Colonic mucosa (tissue), 4 donors: Measurements from ENCODE around the gene GALNT9. TPM values are rescaled to one million over a fixed set of nuclear protein-coding genes. Genes with fewer than 3 reads are reported as not detected.

Source experiments
- DNase-seq: peaks from one replicate; pipeline ENCODE4 v3.0.0-alpha.2; 2020
- H3K27ac ChIP-seq: fragments of 200-600 bp; one replicate; pipeline ENCODE4 v1.8.0; 2021
- H3K27me3 ChIP-seq: fragments of 200-600 bp; one replicate; pipeline ENCODE4 v1.8.0; 2021
- H3K36me3 ChIP-seq: fragments of 200-600 bp; one replicate; pipeline ENCODE4 v1.8.0; 2021
- H3K4me1 ChIP-seq: fragments of 200-600 bp; one replicate; pipeline ENCODE4 v1.8.0; 2021; ENCODE audit warnings: mild to moderate bottlenecking
- H3K4me3 ChIP-seq: fragments of 200-600 bp; one replicate; pipeline ENCODE4 v1.8.0; 2021
- H3K9ac ChIP-seq, 2 donors: one replicate each; pipeline ENCODE4 v1.7.0; 2013; ENCODE audit warnings: control low read depth in 2 of 2, low read depth in 2 of 2, low read length in 2 of 2
- H3K9me3 ChIP-seq: fragments of 200-600 bp; one replicate; pipeline ENCODE4 v1.8.0; 2021
- intact Hi-C: fragments of 100-400 bp; cut with DNase I; formaldehyde crosslinking; loops from one replicate; pipeline ENCODE4 v1.14.1; 2022
- total RNA-seq, 2 donors: library from RNA; stranded (reverse); fragmentation: NEBNext Ultra II Directional in 1 of 2; extraction: Animal tissue kit (Norgen Biotek cat#: 25700) in 1 of 2; gene quantifications; one replicate each; pipeline ENCODE4 v1.2.1, GENCODE V29; 2021
- TF ChIP-seq, protein P1 (sequence below): fragments of 200-600 bp; IDR thresholded peaks from one replicate; pipeline ENCODE4 v1.8.0; 2022; ENCODE audit warnings: antibody characterized with exemption, mild to moderate bottlenecking
- donor health status: healthy.
- donor health status: DM: no; HTN: no; CAD: no.
- donor health status: DM: no; HTN: no; CAD: no.

The GALNT9 gene
- total RNA-seq, 2 donors from 2014 or later: 0.45 TPM; not detected in 1

DNA sequence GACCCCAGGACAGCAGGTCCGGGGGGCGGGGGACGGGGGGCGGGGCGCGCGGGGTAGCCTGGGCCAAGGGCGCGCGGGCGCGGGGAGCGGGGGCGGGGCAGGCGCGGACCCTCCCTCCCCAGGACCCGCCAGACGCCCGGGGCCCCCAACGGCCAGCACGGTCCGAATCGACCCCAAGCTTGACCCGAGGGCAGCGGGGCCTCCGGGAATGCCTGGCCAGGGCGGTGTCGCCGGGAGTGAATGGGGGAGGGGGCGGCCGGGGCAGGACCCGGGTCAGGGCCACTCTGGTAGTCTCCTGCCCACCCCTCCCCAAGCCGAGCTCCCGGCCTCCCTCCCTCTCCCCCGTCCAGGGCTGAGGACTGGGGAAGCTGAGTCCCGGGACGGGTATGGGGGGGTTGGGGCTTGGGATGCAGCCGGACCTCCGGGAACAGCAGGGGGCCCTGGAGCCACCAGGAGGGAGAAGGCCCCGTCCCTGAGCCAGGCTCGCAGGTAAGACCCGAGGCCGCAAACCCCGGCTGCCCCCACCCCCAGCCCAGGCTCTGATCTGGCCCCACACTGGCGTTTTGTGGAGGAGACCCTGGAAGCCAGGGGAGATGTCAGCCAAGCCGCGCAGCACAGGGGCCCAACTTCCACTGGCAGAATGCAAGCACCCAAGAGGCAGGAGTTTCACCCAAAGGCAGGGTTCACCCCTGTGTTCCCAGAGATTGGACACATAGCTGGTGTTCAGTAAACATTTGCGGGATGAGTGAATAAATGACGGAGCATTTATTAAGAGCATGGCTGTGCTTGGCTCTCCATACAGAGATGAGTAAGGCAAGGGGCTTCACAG, 545 bp upstream of the GALNT9 start:
- Histone ChIP-seq H3K4me3 (no peak overlapping the region), H3K4me1 (no peaks in the 10 kb centered on the region), H3K27ac (no peak overlapping the region), H3K36me3 (no peaks in the 10 kb centered on the region), H3K9me3 (no peaks in the 10 kb centered on the region), H3K27me3 (peaks cover 24% of the 10 kb centered on the region), H3K9ac (no peak overlapping the region)
- intact Hi-C loops: no loop called here
- TF ChIP-seq, protein P1, sequence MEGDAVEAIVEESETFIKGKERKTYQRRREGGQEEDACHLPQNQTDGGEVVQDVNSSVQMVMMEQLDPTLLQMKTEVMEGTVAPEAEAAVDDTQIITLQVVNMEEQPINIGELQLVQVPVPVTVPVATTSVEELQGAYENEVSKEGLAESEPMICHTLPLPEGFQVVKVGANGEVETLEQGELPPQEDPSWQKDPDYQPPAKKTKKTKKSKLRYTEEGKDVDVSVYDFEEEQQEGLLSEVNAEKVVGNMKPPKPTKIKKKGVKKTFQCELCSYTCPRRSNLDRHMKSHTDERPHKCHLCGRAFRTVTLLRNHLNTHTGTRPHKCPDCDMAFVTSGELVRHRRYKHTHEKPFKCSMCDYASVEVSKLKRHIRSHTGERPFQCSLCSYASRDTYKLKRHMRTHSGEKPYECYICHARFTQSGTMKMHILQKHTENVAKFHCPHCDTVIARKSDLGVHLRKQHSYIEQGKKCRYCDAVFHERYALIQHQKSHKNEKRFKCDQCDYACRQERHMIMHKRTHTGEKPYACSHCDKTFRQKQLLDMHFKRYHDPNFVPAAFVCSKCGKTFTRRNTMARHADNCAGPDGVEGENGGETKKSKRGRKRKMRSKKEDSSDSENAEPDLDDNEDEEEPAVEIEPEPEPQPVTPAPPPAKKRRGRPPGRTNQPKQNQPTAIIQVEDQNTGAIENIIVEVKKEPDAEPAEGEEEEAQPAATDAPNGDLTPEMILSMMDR: no peak
- no peak for DNase-seq

DNA sequence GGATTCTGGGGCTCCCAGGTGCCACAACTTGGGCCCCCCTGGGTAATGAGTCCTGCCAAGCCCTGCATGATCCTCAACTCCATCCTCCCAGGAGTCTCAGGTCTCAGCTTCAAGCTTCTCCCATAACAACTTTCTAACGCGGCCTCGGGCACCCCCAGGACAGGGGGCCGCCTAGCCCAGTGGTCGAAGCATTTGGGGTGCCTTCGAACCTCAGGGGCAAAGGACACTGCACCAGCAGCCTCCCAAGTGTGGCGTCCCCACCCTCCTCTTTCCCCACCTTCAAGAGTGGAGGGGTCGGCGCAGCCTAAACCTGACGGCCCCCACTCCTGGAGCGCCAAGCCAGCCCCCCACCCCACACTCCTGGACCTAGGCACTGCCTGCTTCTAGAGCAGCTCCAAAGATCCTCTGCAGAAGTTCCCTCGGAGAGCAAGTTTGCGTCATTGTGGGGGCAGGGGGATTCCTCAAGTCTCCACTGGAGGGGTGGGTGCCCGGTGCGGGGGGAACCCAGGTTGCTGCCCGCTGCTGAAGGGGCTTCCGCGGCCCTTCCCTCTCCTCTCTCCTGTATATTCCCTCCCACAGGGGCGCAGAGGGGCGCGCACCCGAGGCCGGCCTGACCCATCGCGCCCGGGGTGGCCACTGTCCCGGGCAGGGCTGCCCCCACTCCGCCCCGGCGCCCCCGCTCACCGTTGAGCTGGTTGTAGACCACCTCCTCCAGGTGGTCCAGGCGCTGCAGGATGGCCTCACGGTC, 933 bp downstream of the GALNT9 start:
- Histone ChIP-seq H3K9ac (no peak overlapping the region), H3K9me3 (no peaks in the 10 kb centered on the region), H3K27me3 (peaks cover 31% of the 10 kb centered on the region), H3K4me3 (no peak overlapping the region), H3K4me1 (no peaks in the 10 kb centered on the region), H3K36me3 (no peaks in the 10 kb centered on the region), H3K27ac (no peak overlapping the region)
- TF ChIP-seq, protein P1: no peak
- intact Hi-C loops: no loop called here
- no peak for DNase-seq

DNA sequence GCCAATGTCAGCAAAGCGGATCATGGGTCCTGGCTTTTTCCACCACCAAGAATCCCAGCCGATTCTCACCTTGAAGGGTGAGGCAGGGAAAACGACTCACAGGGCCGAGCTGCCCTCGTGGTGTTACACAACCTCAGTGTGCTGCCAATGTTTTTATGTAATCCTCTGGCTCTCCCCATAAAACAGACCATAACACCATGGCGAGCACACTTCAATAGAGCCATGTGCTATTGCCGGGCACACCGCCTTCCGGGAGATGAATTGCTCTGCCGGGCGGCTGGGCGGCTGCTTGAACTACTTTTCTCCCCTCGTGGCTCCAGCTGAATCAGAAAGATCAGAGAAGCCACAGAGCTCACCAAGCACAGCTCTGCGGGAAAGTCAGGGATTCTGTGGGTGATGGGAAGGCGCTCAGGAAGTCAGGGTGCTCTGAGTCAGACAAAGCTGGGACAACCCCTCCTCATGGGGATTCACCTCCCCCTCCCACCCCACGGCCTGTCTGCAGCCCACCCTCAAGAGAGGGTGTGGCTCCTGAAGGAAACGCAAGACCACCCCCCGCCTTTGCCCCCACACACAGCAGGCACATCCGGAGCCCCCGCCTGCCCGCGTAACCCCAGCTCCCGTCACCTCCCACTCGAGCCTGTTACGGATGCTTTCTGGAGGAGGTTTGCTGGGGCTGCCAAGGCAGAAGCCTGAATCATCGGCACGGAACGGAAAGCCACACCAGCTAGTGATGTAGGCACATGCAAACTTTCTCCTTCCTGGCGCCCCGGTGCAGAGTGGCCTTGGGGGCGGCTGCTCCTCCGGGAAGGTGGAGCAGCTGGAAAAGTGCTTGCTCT, 1.8 kb downstream of the GALNT9 start:
- Histone ChIP-seq H3K27ac (no peak overlapping the region), H3K27me3 (peaks cover 31% of the 10 kb centered on the region), H3K4me1 (no peaks in the 10 kb centered on the region), H3K36me3 (no peaks in the 10 kb centered on the region), H3K9ac (no peak overlapping the region), H3K4me3 (no peak overlapping the region), H3K9me3 (no peaks in the 10 kb centered on the region)
- intact Hi-C loops: no loop called here
- TF ChIP-seq, protein P1: no peak
- DNase-seq: peak; percentile 40

DNA sequence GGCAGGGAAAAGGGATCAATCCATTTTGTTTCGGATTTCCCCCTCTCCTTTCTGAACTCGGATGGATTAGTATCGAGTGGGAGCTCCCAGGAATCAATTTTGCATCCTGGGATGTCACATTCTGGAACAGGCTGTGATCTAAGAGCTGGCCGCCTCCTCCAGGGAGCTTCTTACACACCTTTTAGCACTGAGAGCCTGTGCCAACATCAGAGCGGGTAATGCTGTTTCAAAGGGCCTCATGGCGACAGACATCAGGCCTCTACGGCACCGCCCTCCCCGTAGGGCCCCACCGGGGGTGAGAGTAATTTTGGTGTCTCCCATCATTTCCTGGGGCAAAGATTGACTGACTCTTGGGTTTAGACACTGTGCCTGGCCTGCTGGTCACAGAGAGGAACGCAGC, 2.7 kb downstream of the GALNT9 start:
- H3K9me3 ChIP-seq: no peaks in the 10 kb centered on the region
- H3K4me3 ChIP-seq: no peak overlapping the region
- no peaks in the 10 kb centered on the region for H3K36me3 ChIP-seq
- H3K27ac ChIP-seq: no peak overlapping the region
- no peaks in the 10 kb centered on the region for H3K4me1 ChIP-seq
- peaks cover 28% of the 10 kb centered on the region for H3K27me3 ChIP-seq
- no peak overlapping the region for H3K9ac ChIP-seq
- TF ChIP-seq, protein P1: no peak
- DNase-seq: no peak
- intact Hi-C loops: no loop called here

DNA sequence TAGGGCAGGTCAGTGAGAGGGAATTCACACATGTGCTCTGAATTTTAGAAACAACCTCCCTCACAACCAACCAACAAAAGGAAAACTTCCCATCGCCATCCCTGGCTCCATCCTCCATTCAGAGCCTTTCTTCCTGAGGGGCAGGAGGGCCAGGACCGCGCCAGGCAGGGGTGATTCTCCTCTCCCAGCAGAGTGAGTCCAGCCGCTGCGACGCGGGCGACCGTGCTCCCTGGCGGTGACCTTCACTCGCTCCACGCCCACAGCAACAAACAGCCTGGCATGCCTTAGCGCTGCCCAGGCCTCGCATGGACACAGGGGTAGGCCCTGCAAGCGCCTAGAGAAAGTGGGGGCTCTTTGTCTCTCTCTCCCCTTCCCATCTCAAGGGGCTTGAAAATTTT, 3.7 kb downstream of the GALNT9 start:
- Histone ChIP-seq H3K9me3 (no peaks in the 10 kb centered on the region), H3K9ac (no peak overlapping the region), H3K27me3 (peaks cover 28% of the 10 kb centered on the region), H3K27ac (no peak overlapping the region), H3K4me3 (no peak overlapping the region), H3K4me1 (no peaks in the 10 kb centered on the region), H3K36me3 (no peaks in the 10 kb centered on the region)
- TF ChIP-seq, protein P1: no peak
- DNase-seq: no peak
- intact Hi-C loops: no loop called here
